ENCODE data around the gene PARD3.

DNA sequence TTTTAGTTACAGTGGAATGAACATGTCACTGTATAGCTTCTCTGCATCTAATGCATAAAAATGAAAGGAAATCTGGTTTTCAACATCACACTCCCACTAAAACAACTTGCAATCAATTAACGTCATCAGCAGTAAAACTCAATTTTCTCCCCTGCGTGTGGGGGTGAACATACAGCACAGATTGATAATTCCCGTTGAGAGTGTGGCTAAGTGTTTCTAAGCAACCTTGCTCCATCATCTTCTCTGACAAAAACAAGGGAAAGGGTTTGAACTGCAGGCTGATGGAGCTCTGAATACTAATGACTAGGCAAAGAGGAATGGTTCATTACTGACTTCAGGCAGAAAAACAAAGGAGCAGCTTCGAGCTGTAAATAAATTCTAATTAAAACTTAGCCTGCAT is 238.3 kb downstream of the PARD3 start:
- TF ChIP-seq, protein P1, sequence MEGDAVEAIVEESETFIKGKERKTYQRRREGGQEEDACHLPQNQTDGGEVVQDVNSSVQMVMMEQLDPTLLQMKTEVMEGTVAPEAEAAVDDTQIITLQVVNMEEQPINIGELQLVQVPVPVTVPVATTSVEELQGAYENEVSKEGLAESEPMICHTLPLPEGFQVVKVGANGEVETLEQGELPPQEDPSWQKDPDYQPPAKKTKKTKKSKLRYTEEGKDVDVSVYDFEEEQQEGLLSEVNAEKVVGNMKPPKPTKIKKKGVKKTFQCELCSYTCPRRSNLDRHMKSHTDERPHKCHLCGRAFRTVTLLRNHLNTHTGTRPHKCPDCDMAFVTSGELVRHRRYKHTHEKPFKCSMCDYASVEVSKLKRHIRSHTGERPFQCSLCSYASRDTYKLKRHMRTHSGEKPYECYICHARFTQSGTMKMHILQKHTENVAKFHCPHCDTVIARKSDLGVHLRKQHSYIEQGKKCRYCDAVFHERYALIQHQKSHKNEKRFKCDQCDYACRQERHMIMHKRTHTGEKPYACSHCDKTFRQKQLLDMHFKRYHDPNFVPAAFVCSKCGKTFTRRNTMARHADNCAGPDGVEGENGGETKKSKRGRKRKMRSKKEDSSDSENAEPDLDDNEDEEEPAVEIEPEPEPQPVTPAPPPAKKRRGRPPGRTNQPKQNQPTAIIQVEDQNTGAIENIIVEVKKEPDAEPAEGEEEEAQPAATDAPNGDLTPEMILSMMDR (IDR thresholded peaks at IDR 0.05): no peak
- TF ChIP-seq POLR2A (IDR thresholded peaks at IDR 0.05): no peak

Data from Peyer's patch (tissue), 4 donors.